IPS-18c (cell line): ENCODE results near the gene MCC.

Experiments used
- H3K4me3 ChIP-seq: 2 replicates; pipeline ENCODE4 v1.7.0; 2013; ENCODE audit warnings: low read depth, mild to moderate bottlenecking, low read length, moderate library complexity; ENCODE audit not compliant: insufficient read depth
- H3K9me3 ChIP-seq: one replicate; pipeline ENCODE4 v1.6.1; 2013; ENCODE audit warnings: mild to moderate bottlenecking, low read length, moderate library complexity; ENCODE audit not compliant: control insufficient read depth, insufficient read depth

MCC gene

DNA sequence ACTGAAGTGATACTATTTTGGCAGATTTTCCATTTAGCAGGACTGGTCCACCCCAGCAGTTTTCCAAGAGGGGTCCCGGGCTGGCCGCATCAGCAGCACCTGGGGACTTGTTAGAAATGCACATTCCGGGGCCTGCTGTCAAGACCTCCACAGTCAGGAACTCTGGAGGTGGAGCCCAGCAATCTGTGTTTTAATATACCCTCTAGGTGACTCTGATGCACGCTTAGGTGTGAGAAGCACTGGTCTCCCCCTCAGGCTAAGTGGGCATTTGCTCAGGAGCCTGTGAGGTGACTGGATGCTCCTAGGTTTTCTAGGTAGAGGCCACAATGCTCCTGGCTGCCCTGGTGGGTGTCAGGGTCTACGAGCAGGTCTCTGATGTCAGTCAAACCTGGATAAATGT is 430.0 kb downstream of the MCC start:
- no peaks in the 10 kb centered on the region for H3K9me3 ChIP-seq
- no peak overlapping the region for H3K4me3 ChIP-seq

DNA sequence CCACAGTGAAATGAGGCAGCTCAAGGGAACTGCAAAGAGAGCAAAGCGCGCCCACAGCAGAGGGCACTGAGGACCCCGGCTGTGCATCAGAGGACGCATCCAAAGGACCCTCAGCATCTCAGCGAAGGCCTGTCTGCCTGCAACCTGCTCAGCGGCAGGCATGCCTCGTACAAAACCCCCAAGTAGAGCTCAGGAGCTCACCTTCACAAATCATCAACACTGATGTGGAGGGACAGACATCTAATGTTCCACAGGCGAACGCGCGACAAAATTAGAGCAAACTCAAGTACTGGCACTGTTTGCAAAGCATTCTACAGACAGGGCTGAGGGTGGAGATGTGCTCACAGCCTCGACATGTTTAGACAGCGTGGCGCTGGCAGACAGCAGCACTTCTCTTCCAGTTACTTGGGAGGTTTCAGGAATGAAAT is 430.7 kb downstream of the MCC start:
- H3K4me3 ChIP-seq, result no peak overlapping the region
- H3K9me3 ChIP-seq, result no peaks in the 10 kb centered on the region

DNA sequence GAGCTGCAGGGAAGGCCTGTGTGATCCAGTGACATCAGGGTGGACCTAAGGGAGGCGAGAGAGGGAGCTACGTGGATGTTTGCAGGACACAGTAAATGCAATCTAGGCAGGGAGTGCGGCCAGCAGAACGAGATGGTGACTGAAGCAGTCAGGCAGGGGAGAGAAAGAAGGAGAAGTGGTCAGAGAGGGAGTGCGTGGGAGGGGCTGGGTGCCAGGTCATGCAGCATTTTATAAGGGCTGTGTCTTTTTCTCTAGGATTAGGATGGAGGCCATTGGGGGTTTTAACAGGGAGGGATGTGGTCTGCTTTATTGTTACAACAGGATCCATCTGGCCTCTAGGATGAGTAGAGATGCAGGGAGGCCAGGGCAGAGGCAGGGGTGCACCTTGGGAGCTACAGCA is 431.3 kb downstream of the MCC start:
- Histone ChIP-seq H3K4me3 (no peak overlapping the region), H3K9me3 (no peaks in the 10 kb centered on the region)

DNA sequence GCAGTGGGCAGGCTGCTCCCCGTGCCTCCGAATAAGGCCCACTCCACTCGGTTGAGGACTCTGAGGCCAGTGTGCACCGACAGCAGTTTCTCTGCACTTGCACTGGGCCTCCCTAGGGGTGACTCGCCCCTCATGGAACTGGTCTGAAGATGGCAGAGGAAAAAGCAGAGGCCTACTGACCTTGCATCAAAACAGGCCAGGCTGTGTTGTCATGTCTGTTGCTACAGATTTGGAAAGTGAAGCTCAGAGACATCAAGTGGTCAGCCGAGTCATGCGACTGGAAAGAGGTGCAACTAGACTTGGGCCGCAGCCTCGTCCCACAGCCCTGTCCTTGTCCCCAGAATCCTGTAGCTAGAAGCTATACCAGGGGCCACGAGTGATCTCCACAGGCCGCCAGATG is 433.4 kb downstream of the MCC start:
- no peaks in the 10 kb centered on the region for H3K9me3 ChIP-seq
- H3K4me3 ChIP-seq, result no peak overlapping the region

DNA sequence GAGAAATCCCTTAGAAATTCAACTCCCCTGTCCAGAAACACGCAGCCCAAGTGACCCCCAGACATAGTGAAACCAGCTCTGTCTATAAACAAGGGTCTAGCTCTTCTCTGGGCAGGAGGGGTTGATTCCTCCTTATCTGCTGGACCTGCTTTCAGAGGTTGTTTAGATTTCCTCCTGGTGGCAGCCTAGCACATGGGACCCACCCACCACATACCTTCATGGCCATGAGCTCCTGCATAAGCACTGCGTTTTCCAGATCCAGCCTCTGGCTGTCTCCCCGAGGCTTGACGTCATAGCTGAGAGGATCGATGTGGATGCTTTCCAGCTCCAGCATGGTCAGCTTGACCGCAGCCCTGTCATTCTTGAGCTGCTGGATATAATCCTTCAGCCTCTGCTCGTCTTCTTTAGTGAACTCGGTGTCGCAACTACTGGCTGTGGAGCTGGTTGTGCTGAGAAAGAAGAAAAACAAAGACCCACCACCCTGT is 434.7 kb downstream of the MCC start:
- H3K9me3 ChIP-seq, result peaks cover 2% of the 10 kb centered on the region
- no peak overlapping the region for H3K4me3 ChIP-seq

DNA sequence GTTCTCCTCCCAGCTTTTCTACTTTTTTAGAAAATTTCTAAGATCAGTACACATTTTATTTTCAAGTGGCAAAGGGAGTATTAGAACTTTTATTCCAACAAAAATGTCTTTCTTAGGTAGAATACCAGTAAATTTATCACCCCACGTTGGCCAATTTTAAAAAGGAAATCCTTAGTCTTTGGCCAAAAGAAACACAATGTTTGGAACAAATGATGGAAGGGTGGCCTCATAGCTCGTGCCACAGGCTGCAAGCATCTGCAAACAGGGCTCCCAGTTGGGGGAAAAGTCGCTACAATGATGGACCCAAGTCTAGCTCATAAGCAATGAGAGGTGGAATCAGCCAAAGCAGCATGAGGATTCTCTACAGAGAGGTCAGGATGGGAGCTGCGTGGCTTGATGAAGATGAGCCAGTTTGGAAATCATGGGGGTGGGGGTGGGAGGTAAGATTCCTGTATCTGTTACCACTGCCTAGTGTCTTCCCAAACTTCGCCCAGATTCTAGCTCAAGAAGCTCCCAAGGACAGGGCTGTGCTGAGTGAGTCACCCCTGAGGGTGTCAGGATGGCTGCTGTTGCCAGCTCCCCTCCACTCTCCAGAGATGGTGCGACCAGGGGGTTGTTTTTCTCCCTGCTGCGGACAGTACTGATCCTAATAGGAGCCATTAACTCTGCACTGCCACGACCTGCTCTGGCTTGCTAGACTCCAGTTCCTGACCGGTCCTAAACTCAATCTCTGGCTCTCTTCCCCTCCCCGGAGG is 436.0 kb downstream of the MCC start:
- Histone ChIP-seq H3K4me3 (no peak overlapping the region), H3K9me3 (peaks cover 2% of the 10 kb centered on the region)

DNA sequence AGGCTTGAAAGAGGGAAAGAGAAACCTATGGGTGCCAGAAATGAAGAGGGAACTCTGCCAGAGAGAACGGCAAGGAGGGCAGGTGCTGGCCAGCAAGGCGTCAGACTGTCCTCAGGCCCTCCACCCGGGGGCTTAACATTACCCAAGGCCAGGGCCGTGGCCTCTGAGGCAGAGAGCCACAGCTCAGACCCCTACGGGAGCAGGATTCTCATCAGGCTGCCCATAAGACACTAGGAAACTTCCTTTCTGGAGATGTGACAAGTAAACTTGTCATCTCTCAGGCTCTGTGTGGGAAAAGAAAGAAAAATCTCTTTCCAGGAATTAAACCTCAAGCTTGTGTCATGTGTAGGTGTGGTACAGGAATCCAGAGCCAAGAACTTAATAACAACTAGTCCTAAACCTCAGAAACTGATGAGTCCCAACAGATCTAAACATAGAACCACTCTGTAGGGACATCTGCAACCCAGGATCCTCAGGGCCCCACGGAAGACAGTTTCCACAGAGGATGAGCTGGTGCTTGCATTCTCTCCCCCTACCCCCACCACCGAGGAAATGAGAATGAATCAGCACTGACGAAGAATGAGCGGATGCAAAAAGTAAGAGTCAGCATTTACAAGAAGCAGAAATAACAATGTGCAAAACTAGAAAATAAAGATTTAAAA is 437.4 kb downstream of the MCC start:
- peaks cover 2% of the 10 kb centered on the region for H3K9me3 ChIP-seq
- H3K4me3 ChIP-seq, result no peak overlapping the region

DNA sequence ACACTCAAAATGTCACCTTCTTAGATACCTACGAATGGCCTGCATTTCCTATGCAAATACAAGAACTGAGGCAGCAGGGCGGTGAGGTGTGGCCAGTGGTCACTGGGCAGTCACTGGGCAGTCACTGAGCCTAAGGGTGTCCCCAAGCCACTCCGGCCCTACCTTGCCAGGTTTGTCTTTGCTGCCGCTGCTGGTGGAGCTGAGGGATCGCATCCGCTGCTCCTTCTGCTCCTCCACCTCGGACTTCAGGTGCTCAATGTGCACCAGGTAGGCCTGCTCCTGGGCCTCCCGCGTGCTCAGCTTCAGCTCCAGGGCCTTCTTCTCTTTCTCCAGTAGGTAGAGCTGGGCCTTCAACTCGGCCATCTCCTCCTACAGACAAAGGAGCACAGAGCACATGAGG is 439.3 kb downstream of the MCC start:
- peaks cover 2% of the 10 kb centered on the region for H3K9me3 ChIP-seq
- H3K4me3 ChIP-seq, result no peak overlapping the region

DNA sequence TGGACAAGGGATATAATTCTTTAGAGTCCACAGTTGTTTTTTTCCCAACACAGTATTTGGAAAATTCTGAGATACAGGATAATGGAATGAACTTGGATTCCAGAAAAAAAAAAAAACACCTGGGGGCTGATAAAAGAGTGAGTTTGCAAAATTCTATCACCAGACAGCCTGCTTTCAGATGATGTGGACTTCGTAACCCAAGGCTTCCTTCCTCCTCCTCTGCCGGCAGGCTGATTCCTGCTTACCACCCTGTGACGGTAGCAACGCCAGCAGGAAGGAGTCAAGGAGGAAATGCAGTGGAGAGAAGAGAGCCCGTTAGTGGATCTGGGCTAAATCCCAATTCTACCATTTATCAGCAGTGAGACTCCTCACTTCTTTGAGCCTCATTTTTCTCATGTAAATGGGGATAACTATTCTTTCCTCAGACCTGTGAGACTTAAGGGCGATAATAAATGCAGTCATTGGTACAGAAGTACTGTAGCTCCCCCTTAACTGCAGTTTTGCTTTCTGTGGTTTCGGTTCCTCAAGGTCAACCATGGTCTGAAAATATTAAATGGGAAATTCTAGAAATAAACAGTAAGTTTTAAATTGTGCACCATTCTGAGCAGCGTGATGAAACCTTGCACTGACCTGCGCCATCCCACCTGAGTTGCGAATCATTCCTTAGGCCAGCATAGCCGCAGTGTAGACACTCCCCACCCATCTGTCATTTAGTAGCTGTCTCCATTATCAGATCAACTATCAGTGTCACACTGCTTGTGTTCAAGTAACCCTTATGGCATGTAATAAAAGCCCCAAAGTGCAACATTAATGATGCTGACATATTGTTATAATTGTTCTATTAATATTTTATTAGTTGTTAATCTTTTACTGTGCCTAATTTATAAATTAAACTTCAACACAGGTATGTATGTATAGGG is 440.3 kb downstream of the MCC start:
- Histone ChIP-seq H3K4me3 (no peak overlapping the region), H3K9me3 (peaks cover 2% of the 10 kb centered on the region)

DNA sequence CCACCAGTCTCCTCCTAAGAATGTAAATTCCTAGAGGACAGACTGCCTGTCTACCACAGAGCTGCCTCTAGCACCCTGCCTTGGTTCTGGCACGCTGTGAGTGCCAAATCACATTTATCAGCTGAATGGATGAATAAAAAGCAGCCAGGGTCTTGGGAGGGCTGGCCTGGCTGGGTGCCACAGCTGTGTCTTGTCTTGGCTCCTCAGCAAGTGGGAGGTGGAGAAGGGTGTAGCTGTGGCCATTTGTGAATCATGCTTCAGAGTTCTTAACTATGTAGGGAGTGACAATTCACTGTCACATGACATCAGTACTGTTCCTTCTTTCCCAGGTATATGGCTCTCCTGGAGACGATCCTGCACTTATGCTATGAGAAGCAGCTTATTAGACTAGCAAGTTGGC is 441.0 kb downstream of the MCC start:
- Histone ChIP-seq H3K4me3 (no peak overlapping the region), H3K9me3 (peaks cover 2% of the 10 kb centered on the region)

DNA sequence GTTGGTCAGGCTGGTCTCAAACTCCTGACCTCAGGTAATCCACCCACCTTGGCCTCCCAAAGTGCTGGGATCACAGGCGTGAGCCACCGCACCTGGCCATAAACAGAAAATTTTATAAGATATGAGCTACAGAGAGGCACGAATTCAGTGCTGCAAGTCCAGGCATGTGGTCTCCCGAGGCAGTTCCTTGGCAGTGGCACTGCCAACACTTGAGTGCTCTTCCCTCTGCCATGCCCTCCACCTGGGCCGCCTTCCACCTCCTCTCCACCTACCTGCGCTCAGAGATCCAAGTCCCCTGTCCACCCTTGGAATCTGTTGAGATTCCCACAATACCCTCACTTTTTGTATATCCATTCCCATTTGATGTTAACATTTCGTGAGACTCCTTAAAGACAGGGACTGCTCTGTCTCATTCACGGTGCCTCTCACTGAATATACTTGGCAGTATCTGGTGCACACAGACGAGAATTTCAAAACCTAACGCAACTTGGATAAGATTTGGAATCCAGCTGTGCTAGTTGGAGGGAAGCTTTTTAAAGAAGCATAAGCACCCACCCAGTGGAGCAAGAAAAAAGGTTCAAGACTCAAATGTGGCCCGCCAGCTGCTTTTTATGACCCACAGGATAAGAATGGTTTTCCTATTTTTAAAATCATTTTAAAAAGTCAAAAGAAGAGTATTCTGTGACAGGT is 443.3 kb downstream of the MCC start:
- Histone ChIP-seq H3K4me3 (no peak overlapping the region), H3K9me3 (peaks cover 2% of the 10 kb centered on the region)

DNA sequence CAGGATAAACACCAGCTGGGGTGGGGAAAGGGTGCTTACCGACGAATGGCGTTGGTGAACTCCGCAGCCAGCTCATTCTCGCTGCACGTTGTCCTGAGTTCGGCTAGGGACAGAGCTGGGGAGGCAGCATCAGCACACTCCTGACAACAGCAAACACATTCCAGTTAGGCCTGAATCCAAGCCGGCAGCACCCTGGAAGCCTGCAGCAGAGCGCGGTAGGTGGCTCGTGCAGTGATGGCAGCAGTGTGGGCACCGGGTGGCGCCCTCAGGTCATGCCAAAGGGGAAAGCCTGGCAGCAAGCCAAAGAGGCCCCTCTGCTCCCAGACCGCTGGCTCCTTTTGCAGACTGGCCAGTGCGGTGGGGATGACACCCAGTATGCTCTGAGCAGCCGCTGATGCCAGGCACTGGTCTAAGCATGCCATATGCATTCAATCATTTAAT is 444.7 kb downstream of the MCC start:
- no peaks in the 10 kb centered on the region for H3K9me3 ChIP-seq
- H3K4me3 ChIP-seq, result no peak overlapping the region

DNA sequence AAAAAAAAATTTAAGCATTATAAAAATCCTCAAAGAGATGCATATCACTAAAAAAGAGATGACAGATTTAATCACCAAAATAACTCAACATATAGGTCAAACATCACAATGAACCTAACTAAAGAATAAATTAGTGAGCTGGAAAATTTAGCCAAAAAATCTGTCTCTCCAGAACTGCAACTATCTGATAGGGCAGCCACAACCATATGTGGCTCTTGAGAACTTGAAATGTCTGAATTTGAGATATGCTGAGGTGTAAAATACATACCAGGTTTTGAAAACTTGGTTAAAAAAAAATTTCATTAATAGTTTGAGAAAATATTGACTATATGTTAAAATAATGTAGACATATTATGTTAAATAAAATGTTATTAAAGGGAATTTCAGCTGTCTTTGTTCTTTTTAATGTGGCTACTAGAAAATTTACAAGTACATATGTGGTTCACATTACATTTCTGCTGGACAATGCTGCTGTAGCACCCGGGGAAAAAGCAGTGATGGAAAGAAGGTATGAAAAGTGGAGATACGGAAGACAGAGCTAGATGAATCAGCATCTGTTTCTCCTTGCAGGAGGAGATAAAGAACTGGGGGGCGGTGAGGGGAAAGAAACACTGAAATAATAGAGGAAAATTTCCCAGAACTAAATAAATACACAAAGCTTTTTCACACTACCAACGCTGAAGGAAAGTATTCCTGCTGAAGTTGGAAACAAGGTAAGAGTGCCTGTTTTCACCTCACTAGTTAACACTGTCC is 445.6 kb downstream of the MCC start:
- Histone ChIP-seq H3K9me3 (no peaks in the 10 kb centered on the region), H3K4me3 (no peak overlapping the region)

DNA sequence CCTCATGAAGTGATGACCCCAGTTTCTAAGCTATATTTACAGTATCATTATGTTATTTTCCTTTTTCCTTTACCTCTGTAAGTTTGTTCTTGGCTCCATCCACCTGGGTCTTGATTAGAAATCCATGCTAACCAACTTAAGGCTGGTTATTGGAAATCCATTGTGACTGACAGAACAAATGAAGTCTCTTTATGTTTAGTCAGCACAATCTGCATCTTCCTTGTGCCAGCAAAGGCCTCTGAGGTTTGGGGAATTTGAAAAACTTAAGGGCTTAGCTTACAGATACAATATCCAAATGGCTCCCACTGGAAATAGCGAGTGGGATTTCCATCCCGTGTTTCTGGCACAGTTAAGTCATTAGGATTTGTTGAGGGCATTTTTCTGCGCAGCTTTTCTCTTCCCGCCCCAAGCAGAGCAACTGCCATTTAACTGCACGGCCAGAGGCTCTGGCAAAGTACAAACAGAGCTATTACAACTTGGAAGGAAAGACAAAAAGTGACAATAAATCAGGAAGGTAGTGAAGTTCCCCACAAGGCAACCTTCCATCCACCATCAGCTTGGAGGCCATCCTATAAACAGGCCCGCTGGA is 447.5 kb downstream of the MCC start:
- no peaks in the 10 kb centered on the region for H3K9me3 ChIP-seq
- H3K4me3 ChIP-seq, result no peak overlapping the region

DNA sequence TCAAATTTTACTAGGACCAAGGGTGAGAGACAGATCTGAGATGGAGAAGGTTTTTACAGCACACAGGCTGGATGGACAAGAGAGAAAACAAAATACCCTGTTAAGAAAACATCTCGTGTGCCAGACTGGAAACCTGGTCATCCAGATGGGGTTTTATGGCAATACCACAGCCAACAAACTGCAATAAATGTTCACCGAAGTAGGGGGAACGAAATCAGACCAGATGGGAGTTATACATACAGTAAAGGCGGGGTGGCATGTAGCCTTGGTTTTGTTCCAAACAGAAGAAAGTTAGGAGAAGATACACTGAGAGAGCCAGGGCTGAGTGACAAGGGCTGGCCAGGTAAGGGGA is 448.3 kb downstream of the MCC start:
- no peak overlapping the region for H3K4me3 ChIP-seq
- no peaks in the 10 kb centered on the region for H3K9me3 ChIP-seq

DNA sequence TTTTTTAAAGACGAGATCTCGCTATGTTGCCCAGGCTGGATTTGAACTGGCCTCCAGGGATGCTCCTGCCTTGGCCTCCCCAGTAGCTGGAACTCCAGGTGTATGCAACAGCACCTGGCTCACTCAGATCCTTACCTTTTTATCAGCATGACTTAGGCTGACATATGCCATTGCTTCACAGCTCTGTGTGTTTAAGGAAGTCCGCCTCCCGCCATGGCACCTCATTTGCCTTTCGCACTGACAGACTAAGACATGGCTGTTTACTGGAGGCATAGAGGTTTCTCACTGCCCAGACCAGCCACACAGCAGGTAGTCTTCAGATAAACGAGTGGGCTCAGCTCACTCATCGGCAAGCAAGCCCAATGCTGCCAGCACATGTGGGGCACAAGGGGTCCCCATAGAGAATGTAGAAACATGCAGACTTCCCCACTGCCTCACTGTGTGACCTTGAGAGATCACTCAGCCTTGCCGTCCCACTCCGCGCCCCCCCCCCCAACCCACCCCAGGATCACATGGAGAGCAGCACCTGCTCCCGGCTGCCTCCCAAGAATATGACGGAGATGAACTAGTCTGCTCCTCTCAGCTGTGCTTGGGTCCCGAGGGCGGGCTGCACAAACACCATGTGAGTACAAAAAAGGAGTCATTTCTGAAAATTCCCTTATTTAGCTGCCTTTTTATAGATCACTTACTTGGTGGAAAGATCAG is 448.9 kb downstream of the MCC start:
- no peak overlapping the region for H3K4me3 ChIP-seq
- H3K9me3 ChIP-seq, result no peaks in the 10 kb centered on the region
